HG03066 (cell line): Measurements from ENCODE around the gene HLX.

ENCODE experiments used
- ATAC-seq: cut with Tn5 transposase; IDR thresholded peaks from one replicate; pipeline ENCODE4 v1.9.1; 2021; ENCODE audit warnings: low read depth; ENCODE audit not compliant: unreplicated experiment

HLX gene, protein sequence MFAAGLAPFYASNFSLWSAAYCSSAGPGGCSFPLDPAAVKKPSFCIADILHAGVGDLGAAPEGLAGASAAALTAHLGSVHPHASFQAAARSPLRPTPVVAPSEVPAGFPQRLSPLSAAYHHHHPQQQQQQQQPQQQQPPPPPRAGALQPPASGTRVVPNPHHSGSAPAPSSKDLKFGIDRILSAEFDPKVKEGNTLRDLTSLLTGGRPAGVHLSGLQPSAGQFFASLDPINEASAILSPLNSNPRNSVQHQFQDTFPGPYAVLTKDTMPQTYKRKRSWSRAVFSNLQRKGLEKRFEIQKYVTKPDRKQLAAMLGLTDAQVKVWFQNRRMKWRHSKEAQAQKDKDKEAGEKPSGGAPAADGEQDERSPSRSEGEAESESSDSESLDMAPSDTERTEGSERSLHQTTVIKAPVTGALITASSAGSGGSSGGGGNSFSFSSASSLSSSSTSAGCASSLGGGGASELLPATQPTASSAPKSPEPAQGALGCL

DNA sequence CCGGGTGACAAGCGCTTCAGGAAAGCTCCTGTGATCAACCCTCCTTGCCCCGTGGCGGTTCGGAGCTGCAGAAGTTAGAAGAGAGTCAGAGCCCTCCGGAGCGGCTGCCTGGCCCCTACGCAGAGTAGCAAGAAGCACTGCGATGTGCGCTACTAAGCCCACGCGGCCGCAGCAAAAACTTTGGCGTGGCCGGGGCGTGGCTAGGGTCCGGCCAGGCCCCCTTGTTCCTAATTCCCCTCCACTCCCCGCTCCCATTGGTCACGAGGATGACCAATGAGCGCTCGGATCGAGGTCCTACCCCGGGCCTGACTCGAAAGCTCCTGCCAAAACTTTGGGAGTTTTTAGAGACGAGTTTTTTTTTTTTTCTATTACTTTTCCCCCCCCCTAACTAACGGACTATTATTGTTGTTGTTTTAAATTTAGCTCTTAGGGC, at the start of gene HLX:
Gene HLX, plus strand, starts transcription at position 368 of the 433 bp plus-strand sequence. CDS start 415 bp downstream, outside the sequence.
- peak; percentile 53 for ATAC-seq

DNA sequence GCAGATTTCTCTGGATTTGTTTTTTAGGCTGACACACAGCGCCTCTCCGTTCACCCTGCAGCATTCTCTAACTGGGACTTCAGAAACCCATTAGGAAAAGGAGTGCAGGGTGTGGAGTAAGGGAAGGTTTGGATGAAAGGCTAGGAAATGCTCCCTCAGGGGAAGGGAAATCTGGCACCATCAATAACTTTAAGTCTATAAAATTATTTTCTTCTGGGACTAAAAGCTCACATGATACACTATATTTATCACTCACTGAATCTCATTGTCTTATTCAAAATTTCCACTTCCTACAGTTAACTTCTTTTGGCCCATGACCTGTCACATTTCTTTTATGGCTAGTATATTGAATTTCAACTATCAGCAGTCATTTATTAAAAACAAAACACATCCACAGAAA, 45.8 kb upstream of the HLX start:
- ATAC-seq: no peak

DNA sequence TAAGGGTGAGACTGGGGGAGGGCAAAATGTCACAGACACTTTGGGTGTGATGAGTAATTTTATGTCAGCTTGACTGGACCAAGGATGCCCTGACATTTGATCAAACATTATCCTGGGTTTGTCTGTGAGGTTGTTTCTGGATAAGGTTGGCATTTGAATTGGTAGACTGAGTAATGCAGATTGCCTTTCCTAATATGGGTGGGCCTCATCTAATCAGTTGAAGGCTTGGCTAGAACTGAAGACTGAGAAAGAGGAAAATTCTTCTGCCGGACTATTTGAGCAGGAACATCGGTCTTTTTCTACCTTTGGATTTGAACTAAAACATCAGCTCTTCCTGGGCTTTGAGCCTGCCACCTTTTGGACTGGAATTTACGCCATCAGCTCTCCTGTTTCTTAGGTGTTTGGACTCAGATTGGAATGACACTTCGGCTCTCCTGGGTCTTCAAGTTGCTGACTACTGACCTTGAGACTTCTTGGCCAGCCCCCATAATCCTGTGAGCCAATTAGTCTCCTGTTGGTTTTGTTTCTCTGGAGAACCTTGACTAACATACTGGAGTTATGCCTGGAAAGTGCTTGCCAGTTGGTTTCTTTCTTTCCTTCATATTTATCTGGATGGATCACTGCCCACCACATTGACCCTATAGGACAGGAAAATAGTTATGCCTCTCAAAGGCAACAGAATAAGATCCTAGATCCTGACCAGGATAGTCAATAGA, 44.9 kb upstream of the HLX start:
- no peak for ATAC-seq

DNA sequence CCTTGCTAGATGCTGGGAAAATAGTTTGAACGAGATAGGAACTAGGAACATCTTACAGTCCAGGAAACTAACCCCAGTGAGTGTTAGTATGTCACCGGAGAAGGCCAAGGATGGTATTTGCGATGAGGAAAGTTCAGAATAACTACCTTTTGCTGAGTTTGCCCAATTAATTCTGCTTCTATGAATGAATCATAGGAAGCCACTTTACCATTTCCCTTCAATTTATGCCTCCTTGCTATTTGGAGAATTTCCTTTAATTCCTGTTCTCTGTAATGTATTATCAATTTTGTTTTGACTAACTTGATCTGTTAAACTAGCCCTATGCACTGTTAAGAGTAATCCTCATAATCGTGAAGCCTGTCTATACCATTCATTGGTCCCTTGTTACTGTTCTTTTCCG, 40.7 kb upstream of the HLX start:
- no peak for ATAC-seq

DNA sequence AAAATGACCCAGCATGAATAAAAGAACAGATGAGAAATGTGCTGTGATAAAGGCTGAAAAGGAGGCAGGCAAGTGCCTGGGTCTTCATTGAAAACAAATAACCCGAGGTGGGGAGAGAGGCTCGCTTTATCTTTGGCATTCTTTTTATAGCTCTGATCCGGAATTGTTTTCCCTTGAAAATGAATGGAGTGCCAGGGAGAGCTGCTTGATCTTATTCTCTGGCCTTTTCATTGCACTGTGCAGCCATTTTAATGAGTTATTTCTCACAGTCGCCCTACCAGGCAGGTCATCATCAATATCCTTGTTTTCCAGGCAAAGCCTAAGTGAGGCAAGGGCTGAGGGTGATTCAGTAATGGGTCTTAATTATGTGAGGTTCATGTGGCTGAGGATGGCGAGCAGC, 39.8 kb upstream of the HLX start:
- ATAC-seq: no peak

DNA sequence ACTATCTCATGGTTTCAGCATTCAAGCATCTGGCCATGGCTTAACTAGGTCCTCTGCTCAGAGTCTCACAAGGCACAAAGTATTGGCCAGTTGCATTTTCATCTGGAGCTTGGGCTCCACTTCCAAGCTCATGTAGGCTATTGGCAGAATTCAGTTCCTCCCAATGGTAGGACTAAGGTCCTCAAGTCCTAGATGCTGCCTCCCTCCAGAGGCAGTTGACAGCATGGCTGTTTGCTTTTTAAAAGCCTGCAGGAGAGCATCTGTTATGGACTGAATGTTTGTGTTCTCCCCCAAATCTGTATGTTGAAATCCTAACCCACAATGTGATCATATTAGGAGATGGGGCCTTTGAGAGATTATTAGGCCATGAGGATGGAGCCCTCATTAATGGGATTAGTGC, 38.0 kb upstream of the HLX start:
- ATAC-seq: no peak

DNA sequence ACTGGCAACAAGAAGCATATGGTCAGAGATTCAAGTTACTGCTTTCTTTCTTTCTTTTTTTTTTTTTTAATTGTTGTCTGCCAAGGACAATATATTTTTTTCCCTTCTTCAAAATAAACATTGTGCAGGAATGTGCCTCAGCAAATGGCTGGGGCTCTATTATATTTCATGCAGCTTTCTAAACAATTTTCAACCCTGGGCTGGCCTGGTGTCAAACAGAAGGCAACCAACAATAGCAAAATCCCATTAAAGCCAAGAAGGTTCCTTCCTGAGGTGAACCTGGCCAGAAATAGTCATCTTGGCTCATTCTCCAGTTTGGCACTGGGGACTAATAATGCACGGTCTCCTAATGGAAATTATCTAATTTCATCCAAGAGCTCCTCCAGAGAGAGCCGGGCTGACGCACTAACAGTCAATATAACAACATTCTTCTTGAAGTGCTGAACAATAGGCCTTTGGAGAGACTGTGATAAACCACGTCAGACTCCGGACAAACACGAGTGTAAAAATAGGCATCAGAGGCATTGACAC, 35.7 kb upstream of the HLX start:
- ATAC-seq: no peak

DNA sequence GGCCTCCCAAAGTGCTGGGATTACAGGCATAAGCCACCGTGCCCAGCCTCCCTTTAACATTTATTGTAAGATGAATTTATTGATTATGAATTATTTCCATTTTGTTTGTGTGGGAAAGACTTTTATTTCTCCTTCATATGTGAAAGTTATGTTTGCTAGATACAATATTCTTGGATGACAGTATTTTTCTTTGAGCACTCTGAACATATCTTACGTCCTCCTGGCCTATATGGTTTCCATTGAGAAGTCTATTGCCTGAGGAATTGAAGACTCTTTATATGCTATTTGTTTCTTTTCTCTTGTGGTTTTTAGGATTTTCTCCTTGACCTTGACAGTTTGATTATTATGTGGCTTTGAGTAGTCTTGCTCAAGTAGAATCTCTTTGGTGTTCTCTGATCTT, 26.8 kb upstream of the HLX start:
- ATAC-seq: no peak

DNA sequence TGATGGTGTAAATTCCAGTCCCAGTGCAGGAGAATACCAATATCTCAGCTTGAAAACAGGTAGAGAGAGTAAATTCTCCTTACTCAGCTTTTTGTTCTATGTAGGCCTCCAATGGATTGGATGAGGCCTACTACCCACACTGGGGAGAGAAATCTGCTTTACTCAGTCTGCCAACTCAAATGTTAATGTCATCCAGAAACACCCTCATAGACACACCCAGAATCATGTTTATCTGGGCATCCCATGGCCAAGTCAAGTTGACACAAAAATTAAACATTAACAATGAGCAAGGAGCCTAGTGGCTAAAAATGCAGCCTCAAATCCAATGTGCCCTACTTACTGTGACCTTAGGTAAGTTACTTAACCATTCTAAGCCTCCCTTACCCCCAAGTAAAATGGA, 6.9 kb upstream of the HLX start:
- no peak for ATAC-seq

DNA sequence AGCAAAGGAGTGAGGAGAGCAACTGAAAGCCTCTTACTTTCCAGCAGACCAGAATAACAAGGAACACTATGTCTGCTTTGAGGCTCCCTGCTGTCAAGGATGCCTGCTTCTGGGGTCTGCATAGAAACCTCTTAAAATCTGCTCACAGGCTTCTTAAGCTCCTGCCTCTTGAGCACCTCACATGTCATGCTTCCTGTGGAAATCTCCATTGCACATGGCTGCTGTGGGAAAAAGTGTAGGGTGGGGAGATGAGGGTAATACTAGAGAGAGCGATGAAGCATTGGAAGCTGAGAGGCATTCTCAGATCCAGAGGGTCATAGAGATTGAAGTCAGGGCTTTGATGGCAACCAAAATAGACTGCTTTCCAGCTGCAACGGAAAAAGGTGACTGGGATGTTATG, 6.2 kb upstream of the HLX start:
- ATAC-seq: no peak

DNA sequence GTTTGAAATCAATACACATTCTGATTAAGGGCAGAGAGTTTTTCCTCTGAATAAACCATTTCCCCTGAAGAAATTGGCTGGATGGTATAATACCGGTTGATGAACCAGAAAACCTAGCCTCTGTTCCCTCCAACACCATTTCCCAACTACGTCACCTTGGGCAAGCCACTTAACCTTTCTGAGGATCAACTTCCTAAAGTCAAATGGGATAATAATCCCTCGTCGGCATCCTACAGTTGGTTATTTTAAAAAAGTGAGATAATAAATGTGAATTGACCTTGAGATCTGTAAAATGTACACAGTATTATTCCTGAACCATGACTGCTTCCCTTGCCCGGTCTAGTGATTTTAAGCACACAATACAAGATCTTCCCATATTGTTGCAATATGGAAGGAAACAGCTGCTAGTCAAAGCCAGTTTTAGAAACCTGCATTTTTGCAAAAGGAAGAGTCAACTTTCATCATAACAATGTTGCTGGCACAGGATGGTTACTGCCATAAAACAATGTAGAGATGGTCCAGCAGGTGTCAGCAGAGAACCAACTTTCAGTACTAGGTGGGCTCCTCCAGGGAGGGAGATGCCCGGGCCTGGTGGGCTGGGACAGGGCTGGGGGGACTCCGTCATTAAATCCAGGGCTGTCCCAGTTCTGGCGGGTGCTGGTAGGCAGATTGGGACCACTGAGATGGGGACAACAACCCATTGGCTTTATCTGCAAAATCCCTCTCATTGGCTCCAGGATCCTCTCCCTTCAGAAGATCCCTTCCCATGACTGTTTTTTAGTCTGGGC, 5.2 kb upstream of the HLX start:
- ATAC-seq: no peak

DNA sequence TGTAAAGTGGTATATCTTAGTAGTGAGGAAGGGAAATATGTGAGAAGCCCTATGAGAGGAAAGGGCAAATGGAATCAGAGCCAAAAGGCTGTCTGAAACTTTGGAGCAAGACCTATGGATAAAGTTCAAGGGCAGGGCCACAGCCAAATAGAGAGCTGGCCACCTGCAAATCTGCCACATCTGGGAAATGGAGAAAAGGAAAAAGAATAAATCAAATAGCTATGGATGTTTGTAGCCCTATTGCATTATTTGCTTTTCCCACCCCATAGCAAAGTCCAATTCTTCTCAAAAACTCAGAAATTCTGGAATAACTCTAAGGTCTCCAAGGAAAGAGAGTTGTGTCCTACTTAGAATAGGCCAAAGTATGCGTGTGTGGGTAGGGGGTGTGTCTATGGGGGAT, 4.0 kb upstream of the HLX start:
- no peak for ATAC-seq

DNA sequence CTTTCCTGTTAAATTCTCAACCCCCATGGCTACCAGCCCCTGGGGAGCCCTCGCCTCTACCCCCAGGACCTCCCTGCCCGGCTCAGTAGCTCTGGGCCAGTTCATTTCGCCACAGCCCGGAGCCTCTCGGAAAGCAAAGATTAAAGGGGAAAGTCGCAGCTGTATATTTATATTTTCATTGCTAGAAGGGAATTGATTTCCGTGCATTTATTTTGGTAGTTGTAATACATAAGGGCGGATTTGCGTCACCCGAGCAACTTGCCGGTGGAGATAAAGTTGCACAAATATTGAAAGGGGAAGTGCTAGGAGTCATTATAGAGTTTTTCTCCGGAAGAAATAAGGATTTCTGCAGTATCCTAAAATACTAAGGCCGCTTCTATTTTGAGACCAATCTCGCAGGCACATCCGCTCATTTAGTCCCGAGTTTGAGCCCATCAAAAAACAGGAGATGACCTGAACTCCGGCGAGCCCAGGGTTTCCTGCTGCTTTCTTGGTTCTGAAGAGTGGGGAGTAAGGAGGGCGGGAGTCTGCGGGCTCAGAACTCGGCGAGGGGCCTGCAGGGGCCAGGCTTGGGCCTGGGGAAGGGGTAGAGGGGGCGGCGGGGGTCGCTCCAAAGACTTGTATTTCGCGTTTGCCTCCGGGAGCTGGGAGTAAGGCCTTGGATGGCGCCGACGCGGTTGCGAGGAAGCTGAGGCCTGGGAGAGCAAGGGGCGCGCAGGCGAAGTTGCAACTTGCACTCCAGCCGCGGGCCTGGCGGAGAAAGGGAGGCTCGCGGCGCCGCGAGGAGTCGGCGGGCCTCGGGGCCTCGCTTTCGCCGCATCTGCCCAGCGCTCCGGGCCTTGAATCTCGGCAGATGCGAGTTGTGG, 2.5 kb upstream of the HLX start:
- no peak for ATAC-seq

DNA sequence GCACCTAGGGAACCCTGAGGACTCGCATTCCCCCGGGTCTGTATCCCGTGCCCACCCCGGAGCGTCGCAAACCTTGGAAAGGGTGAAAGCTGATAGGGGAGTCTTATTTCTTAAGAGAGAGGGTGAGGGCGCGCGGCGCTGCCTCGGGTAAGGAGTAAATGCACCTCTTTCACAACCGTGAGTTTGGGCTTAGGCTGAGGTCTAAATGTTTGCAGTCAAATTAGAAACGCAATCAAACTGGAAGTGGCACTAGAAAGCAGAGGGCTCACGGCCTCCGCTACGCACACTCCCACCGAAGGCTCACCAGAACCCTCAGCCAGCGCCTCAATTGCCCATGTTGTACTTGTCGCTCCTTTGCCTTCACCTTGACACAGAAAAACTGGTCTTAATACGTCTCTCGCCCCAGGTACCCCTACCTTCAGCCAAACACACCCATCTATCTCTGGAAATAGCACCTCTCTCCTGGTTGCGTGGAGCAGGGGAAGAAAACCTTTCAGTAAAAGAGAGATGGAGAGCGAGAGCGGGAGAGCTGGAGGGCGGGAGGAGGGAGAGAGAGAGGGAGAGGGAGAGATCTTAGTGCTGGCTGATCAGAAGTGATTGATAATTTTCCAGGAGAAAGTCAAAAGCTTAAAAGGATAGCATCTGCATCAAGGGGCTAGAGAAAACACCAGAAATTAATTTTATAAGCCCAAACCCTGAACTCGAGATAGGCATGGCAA, 1.7 kb upstream of the HLX start:
- ATAC-seq: no peak

DNA sequence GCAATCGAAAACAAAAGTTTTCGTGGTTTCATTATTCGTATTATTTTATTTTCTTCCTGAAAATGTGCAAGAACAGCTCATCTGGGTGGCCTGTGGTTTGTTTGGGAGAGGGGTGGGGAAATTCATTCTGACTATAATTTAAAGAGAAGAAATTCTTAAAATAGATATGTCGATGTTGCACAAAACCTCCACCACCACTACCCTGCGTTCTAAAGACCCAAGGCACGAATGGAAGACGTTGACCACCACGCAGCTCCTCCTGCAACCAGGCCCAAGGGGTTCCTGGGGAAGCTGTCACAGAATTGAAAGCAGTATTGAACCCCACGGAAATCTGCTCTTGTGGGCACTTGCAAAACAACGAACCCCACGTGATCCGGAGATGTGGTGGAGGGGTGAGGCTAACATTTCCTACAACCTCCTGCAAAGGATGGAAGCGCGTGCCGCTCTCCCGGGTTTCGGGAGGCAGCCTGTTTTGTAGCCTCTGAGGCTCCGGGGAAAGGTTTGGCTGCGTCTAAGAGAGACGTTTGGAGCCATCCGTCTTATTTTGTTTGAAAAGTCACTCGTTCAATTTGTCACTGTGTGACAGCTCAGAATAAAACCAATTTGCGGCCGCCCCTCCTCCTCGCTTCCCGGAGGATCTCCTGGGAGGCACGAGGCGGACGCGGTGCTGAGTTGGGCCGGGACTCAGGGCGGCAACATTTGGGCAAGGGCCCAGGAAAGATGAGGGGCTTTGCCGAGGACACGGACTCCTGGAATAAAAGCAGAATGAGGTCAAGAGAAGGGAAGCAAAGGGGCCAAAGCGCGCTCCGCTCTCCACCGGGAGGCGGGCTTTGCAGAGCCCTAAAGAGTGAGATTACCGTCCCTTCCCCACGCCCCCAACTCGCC, 810 bp upstream of the HLX start:
- ATAC-seq: peak; percentile 18

DNA sequence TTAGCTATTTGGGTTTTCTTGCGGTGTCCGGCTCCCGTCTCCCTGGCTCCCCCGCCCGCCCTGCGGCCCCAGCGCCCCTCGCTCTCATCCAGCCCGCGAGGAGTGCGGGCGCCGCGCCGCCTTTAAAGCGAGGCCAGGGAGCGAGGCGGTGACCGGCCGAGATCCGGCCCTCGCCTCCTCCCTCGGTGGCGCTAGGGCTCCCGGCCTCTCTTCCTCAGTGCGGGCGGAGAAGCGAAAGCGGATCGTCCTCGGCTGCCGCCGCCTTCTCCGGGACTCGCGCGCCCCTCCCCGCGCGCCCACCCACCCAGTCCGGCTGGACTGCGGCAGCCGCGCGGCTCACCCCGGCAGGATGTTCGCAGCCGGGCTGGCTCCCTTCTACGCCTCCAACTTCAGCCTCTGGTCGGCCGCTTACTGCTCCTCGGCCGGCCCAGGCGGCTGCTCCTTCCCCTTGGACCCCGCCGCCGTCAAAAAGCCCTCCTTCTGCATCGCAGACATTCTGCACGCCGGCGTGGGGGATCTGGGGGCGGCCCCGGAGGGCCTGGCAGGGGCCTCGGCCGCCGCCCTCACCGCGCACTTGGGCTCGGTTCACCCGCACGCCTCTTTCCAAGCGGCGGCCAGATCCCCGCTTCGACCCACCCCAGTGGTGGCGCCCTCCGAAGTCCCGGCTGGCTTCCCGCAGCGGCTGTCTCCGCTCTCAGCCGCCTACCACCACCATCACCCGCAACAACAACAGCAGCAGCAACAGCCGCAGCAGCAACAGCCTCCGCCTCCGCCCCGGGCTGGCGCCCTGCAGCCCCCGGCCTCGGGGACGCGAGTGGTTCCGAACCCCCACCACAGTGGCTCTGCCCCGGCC, 492 bp downstream of the HLX start:
- ATAC-seq: peak; percentile 38

DNA sequence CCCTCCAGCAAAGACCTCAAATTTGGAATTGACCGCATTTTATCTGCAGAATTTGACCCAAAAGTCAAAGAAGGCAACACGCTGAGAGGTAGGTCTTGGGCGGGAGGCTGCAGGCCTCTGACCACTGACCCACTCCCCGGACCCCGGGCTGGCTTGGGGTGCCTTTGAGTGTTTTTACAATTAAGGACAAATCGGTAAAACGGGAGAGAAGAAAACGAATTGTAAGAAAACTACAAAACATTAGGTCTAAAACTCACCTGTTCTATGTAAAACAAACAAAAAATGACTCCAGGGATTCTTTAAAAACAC, 1.1 kb downstream of the HLX start:
- ATAC-seq: no peak
